HG03520 (cell line): ENCODE data around the gene RASSF10.
"Not testable (repeated sequence)": the region's sequence is repeated elsewhere in the genome, so short reads cannot be mapped to it uniquely, and the experiment has no call there.

Experiments used
- ATAC-seq: cut with Tn5 transposase; IDR thresholded peaks from one replicate; pipeline ENCODE4 v1.9.1; 2021; ENCODE audit warnings: mild to moderate bottlenecking, moderate library complexity; ENCODE audit not compliant: unreplicated experiment

The RASSF10 gene

DNA sequence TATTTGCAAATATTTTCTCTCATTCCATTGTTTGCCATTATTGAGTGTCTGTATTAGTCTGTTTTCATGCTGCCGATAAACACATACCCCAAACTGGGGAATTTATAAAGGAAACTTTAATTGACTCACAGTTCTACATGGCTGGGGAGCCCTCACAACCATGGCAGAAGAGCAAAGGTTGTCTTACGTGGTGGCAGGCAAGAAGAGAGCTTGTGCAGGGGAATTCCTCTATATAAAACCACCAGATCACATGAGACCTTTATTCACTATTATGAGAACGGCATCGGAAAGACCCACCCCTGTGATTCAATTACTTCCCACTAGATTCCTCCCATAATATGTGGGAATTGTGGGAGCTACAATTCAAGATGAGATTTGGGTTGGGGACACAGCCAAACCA, 10.2 kb downstream of the RASSF10 start:
- no peak for ATAC-seq

DNA sequence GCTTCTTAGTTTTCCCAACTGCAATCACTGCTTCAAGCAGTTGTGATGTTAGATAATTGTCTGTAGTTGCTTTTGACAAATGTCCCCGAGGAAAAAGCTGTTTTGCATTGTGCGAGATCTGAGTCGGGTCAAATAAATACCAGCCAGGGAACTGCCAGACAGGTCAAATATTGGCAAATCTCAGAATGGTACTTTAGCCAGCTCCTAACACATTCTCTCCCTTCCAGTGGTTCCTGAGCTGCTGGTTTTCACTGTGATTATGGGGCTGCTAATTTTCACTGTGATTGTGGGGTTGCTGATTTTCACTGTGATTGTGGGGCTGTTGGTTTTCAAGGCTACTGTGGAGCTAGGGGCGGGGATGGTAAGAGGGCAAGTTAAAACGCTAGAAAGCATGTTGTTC, 14.3 kb downstream of the RASSF10 start:
- ATAC-seq = no peak

DNA sequence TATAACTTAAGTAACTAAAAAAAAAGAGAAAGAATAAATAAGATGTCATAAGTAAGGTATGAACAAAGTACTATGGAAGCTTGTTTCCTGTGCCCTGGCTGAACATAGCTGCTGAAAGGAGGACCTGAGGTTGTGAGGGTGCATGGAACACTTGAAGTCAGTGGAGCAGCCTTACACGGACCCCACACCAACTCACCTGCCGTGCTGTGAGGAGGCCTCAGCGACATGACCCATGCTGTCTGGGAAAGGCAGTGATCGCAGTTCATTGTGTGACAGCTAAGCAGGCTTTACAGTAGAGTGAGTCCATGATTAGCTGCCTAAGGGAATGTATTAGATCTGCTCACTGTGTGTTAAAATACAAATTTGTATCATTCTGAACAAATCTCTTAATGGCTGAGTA, 17.6 kb downstream of the RASSF10 start:
- ATAC-seq = no peak

DNA sequence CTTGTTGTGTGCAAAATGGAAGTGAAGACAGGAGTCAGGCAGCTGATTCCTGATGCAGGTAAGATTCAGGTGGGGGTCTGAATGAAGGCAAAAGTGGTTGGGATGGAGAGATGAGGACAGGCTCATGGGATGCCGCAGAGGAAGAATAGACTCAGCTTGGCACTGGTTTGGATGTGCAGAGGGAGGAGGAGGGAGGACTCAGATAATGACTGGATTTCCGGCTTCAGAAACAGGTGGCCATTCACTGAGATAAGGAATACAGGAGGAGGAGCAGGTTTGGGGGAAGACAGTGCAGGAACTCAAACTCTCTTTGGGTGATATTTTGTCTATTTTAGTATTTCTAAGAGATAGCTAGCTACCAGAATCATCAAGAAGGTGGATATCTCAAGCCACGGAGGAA, 19.2 kb downstream of the RASSF10 start:
- no peak for ATAC-seq

DNA sequence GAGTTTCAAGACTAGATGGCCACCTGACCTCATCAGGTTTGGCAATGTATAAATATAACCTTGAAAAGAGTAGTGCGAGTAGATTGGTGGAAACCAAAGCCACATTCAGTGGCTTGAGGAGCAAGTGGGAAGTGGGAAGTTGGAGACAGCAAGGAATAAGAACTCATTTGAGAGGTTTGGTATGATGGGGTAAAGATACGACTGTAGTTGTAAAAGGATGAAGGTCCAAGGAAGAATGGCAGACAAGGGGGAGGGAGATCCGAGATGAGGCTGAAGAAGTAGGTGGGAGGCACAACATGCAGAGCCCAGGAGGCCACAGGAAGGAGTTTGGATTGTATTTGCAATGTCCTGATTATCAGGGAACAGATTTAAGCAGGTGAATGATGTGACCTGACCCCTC, 20.8 kb downstream of the RASSF10 start:
- ATAC-seq = no peak

DNA sequence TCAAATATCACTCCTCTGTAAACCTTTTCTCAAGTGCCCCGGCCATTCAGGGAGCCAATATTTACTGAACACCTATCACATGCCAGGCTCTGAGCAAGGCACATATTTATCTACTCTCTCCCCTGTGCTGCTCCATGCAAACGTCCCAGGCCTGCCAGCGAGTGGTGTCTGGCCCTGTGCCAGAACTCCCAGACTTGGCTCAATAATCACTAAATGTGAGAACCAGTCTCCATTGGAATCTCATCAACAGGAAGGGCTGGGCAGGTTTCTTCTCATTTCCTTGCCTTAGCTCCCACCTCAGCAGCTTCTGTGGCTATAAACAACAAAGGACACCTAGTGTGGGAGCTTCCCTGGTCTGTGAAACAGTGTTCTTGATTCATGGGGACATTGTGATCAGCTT, 21.7 kb downstream of the RASSF10 start:
- ATAC-seq = no peak

DNA sequence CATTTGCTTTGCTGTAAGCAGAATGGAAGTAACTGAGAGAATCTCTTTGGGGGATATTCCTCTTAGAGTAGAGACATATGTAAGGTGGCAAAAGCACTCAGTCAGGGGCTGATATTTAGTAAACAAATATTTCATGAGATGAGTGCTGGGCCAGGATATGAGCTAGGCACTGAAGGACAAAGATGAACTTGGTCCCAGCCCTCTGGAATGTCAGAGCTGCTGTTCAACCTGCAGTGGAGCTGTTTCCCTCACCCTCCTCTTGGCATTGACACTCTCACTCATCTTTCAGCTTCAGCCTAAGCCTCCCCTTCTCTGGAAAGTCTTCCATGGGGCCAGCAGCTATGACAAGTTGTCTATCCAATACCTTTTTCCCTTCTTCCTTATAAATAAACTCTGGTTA, 22.2 kb downstream of the RASSF10 start:
- no peak for ATAC-seq

DNA sequence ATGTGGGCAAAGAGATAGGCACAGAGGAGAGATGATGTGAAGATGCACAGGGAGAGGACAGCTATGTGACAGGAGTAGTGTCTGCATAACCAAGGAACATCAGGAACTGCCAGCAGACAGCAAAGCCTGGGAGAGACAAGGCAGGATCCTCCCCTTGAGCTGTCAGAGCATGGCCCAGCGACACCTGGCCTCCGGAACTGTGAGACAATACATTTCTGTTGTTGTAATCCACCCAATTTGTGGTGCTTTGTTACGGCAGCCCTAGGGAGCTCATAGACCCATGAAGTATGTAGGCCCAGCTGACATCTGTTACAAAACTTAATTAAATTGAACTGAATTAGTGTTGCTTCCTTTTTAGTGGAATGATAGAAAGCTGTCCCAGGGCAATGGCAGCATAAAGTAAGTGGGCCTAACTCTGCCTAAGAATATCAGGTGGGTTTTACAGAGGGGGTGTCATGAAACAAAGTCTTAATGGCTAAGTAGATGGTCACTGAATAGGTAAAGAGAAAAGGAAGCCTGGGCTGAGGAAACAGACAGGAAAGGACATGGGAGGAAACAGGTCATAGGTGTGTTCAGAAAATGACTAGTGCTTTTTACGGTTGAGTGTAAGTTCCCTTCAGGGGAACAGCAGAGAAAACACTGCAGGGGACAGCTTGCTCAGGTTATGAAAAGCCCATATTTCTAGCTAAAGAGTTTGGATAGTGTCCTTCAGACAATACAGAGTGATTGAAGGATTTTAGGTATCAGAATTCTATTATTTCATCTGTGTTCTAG, 24.8 kb downstream of the RASSF10 start:
- no peak for ATAC-seq

DNA sequence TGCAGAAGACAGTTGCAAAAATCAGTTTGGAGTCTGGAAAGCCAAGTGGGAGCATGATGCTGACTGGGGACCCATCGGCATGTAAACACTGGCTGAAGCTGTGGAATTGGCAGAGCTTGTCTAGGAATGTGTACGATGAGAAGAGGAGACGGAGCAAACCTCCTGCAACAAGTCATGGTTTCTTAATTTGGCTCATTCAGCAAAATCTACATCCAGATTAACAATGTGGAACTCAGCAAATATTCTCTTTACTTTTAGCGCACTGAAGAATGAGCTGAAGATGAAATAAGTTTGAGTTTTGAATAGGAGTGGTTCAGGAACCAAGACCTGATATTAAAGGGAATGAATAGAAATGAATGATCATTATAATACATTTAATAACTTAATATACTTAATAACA, 26.6 kb downstream of the RASSF10 start:
- ATAC-seq = no peak

DNA sequence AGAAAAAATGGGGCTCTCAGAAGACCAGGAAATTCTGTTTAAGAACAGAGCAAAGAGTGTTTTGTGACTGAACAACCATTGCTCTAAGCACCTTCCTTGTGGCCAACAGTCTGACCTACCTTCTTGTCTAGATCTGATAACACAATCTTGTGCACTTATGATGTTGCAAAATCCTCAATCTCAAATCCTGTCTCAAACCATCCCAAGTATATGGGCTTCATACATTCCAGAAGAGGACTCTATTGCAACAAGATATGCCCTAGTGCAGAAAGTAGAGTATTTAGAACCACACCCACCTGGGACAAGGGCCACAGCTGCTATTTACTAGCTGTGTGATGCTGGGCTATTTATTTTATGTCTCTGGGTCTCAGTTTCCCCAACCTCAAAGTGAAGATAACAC, 27.1 kb downstream of the RASSF10 start:
- ATAC-seq = no peak

DNA sequence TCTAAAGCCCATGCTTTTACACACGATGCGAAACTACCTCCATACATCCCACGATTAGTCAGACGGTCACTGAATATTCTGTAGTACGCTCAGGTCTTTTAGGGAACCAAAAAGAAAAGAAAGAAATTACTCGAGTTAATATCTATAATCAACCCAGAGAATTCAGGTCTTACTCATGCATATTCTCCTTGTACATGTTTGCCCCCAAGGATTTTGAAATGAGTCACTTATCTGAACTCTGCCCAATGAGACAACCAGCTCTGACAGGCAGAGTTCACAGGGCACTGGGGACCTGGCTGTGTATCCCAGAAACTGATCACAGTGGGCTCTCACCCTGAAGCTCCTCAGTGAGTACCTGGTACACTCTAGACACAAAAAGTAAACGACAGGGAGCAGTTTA, 29.2 kb downstream of the RASSF10 start:
- no peak for ATAC-seq

DNA sequence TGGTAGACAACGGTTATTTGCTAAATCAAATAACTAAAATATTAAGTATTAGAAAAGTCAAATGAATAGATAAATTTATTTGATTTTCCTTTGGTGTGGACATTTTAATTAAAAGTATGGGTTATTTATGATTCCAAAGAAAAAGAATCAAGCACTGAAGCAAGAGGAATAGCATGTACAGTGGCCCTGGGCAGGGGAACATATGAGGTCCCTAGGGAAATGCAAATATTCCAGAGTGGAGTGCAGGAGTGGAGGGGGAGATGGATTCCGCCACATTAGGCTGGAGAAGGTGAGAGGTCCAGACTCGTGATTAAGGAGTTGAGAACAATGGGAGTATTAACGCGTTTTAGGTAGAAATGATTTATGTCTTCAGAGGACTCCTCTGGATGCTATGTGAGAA, 30.0 kb downstream of the RASSF10 start:
- no peak for ATAC-seq

DNA sequence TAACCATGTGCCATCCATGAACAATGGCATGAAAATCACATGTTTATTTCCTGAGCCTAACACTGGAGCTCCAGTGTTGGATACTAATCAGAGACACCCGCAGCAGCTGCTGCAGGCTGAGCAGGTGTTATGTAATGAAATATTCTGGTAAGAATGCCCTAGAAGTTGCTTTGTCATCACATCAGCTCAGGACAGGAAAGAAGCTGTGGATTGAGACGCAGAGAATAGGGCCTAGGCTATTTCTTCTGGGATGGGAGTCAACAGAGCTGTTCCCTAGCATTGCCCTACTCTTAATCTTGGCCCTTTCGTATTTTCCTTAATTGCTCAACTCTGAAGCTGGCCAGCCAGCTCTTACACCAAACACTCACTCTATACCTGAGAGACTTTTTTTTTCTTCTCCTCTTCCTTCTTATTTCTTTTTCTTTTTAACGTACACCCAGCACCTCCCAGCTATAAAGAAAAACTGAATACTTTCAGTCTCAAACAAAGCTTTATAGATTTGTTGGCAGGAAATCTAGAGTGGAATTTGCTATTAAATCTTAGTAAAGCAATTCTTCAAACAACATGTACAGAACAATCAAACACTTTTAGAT, 31.9 kb downstream of the RASSF10 start:
- no peak for ATAC-seq

DNA sequence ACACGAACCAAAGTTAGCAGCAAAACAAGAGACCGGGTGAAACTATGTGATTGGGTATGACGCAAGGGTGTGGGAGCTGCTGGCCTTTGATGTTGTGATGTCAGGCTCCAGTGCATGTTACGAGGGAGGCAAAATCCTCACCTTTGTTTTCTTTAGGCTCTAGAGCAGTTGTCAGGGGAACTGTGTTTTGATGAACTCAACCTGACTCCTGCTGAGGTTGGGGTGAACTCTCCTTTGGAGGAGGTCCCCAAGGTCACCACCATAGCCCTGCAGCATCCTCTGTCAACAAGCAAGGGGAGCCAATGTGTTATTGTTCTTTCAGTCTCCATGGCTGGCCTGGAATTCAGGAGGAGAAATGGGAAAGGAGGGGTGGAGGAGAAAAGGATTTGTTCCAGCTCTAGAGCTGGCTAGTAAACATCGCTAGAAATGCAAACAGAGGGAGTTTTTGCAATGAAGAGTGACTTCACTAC, 33.8 kb downstream of the RASSF10 start:
- no peak for ATAC-seq

DNA sequence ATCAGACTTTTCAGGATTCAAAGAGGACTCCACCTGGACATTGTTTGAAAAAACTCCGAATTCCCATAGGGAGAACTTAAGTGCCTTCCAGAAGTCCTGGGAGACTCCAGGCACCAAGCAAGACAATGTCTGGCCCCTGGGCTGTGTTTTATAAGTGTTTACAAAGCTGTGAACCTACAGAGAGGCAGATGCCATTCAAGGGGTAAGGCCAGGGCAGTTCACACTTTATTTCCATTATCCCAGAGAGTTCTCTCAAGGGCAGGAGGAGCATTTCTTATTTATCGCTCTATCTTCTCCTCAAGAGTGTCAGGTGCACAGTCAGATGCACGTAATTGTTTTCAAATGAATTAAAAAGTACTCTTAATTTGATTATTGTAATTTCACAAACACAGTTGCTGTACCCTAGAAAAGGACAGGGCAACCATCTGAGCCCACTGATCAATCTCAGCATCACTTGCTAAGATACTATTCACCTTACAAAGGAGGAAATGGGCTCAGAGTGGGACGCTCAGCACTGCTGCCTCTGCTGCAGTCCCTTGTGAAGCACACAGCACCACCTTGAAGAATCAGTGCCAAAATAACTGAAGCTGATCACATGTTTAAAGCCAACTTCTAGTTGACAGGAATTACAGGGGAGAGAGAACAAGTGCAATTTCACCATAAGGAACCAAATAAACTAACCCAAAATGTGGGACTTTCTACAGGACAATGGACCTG, 35.0 kb downstream of the RASSF10 start:
- ATAC-seq = no peak

DNA sequence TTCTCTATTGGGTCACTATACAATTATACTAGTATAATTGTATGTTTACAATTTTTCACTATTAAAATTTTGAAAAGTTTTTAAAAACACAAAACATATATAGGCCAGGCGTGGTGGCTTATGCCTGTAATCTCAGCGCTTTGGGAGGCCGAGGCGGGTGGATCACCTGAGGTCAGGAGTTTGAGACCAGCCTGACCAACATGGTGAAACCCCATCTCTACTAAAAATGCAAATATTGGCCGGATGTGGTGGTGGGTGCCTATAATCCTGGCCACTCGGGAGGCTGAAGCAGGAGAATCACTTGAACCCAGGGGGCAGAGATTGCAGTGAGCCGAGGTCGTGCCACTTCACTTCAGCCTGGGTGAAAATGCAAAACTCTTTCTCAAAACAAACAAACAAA, 36.0 kb downstream of the RASSF10 start:
- not testable (repeated sequence) for ATAC-seq

DNA sequence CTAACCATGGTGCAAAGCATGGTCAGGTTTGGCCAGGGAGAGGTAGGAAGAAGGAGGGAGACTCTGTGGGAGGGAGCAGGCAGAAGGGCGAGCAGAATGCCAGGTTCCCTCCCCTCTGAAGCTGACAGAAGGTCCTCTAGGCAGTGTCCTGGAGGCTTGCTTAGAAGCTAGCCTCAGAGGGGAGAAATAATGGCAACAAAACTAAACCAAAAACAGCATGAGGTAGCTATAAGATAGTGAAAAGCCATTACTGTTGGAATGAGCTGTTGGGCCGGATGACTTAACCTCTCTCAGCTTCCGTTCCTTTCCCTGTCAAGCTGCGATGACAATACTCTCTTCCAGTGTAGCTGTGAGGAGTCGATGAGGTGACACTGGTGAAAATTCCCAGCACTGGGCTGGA, 36.6 kb downstream of the RASSF10 start:
- ATAC-seq = no peak

DNA sequence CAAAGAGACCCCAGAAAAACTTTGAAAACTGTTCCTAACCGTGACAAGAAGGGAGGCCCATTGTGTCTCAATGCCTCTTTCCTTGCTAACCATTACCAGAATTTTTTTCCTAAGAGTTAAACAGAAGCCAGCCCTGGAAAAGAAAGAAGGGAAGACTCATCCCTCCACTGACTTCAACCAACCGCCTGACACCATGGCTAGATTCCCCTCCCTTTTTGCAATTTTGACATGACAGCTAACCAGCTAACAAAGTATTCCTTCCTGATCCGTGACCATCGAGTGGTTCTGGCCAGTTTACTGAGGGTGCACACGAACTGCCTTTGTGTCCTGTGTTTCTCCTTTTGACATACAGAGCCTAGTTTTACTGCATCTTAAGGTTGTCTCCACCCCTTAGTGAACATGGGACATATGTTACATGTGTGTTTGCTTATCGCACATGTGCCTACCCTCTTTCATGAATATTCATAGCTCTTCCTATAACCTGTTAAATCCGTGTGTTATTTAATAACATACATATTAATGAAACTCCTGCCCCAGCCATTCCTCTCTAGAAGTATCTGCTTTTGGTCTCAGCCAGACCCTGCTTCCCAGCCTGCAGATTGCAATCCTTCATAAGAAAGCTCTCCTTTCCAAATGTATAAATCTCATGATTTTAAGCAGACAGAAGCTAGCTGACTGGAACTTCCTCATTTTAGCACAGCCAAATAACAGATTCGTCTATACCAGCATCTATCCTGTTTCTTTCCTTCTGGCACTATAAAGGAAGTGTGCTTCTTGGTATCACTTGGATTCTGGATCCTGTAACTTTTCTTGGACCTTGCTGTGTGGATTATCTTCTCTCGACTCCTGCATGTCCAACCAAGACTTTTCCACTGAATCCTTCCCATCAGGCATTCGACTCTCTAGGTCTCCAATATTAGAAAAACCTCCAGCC, 37.8 kb downstream of the RASSF10 start:
- ATAC-seq = no peak

DNA sequence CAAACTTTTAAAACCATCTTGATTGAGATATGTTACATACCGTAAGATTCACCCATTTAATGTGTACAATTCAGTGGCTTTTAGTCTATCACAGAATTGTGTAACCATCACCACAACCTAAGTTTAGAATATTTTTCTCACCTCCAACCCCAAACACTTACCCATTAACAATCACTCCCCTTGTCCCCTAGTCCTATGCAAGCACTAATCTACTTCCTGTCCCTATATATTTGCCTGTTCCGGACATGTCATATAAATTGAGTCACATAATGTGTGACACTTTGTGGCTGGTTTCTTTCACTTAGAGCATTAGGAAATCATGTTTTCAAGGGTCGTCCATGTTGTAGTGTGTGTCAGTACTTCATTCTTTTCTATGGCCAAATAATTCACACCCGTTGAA, 38.8 kb downstream of the RASSF10 start:
- ATAC-seq = no peak

DNA sequence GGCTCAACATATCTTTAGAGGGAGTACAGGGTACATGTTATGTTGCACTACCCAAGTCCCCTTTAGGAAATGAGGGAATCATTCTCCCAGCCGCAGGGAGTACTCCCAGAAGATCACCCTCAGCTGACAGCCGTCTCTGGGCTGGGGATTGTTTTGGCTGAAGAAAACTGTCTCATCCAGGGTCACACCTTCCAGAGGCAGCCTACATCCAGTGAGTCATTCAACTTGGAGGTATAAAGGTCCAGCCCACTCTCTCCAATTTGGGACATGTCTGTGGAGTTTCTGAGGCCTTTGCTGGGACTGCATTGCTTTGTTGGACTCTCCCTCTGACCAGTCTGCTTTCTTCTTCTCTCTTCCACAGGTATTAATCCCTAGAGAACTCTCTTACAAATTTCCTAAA, 42.1 kb downstream of the RASSF10 start:
- no peak for ATAC-seq

DNA sequence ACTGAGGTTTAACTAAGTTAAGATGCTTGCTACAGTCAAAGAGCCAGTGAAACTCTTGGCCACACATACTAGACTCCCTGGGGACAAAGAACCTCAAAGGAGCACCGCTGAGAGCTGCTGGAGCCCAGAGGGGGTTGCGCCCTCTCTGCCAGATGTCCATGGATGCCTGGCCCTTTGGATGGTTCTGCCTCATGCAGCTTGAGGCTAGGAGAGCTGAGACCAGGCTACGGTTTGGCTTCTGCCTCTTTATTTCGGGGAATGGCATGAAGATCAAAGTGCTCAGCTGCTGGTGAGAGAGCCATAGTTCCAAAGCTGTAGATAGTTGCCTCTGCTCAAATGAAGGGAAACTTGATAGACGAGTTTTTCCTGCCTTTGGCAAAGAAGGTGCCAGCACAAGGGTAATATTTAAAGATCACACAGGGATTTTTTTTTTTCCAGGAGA, 43.0 kb downstream of the RASSF10 start:
- ATAC-seq = no peak
